DND-41 (cell line): Measurements from ENCODE around the gene S100A2.

Experiments
- ATAC-seq: fragments of 200-7000 bp; cut with Tn5 transposase; 3 replicates; pipeline ENCODE4 v1.9.1; 2021; ENCODE audit warnings: low read depth; ENCODE audit not compliant: insufficient read depth
- DNase-seq: peaks from one replicate; pipeline ENCODE4 v3.0.0-alpha.2; 2020
- H2AFZ ChIP-seq: 2 replicates; pipeline ENCODE4 v1.6.0; 2012; ENCODE audit warnings: low read depth, low read length
- H3K27ac ChIP-seq: 2 replicates; pipeline ENCODE4 v1.5.1; 2012; ENCODE audit warnings: low read length, inconsistent platforms
- H3K27me3 ChIP-seq: fragments of 200-600 bp; sonication (generic); 2 replicates; pipeline ENCODE4 v1.6.0; 2012; ENCODE audit warnings: low read length, mild to moderate bottlenecking, inconsistent platforms; ENCODE audit not compliant: insufficient read depth, poor library complexity
- H3K36me3 ChIP-seq: 2 replicates; pipeline ENCODE4 v1.5.1; 2012; ENCODE audit warnings: low read length, inconsistent platforms; ENCODE audit not compliant: insufficient read depth
- H3K4me1 ChIP-seq: 2 replicates; pipeline ENCODE4 v1.5.1; 2012; ENCODE audit warnings: mild to moderate bottlenecking, low read length; ENCODE audit not compliant: insufficient read depth
- H3K4me2 ChIP-seq: 2 replicates; pipeline ENCODE4 v1.6.0; 2012; ENCODE audit warnings: mild to moderate bottlenecking, moderate library complexity, low read length, inconsistent platforms; ENCODE audit not compliant: insufficient read depth
- H3K4me3 ChIP-seq, 2 experiments: fragments of 200-600 bp in 1 of 2; shearing (Covaris generic) in 1 of 2; 2 replicates each; pipeline ENCODE4 v1.5.1; 2012 to 2016; ENCODE audit warnings: inconsistent platforms in 2 of 2, low read length in 2 of 2, mild to moderate bottlenecking in 2 of 2, low read depth in 1 of 2, moderate library complexity in 1 of 2
- H3K79me2 ChIP-seq: 2 replicates; pipeline ENCODE4 v1.6.0; 2012; ENCODE audit warnings: low read length, inconsistent platforms; ENCODE audit not compliant: insufficient read depth
- H3K9ac ChIP-seq: 2 replicates; pipeline ENCODE4 v1.6.0; 2012; ENCODE audit warnings: low read depth, mild to moderate bottlenecking, inconsistent platforms, low read length, moderate library complexity
- H3K9me3 ChIP-seq: 2 replicates; pipeline ENCODE4 v1.5.1; 2012; ENCODE audit warnings: low read length, moderate library complexity, mild to moderate bottlenecking, inconsistent platforms; ENCODE audit not compliant: insufficient read depth, severe bottlenecking
- H4K20me1 ChIP-seq: 2 replicates; pipeline ENCODE4 v1.6.0; 2012; ENCODE audit warnings: low read length; ENCODE audit not compliant: insufficient read depth
- EZH2 ChIP-seq: IDR thresholded peaks from 3 replicates; pipeline ENCODE4 v1.6.1; 2012; ENCODE audit warnings: borderline replicate concordance, low read depth, mild to moderate bottlenecking, moderate library complexity, low read length, inconsistent platforms; ENCODE audit not compliant: severe bottlenecking
- TF ChIP-seq, protein P1 (sequence below): IDR thresholded peaks from 2 replicates; pipeline ENCODE4 v1.5.1; 2012; ENCODE audit warnings: borderline replicate concordance, low read length, moderate library complexity, mild to moderate bottlenecking; ENCODE audit not compliant: poor library complexity, severe bottlenecking; ENCODE audit errors: extremely low read depth

S100A2 gene

DNA sequence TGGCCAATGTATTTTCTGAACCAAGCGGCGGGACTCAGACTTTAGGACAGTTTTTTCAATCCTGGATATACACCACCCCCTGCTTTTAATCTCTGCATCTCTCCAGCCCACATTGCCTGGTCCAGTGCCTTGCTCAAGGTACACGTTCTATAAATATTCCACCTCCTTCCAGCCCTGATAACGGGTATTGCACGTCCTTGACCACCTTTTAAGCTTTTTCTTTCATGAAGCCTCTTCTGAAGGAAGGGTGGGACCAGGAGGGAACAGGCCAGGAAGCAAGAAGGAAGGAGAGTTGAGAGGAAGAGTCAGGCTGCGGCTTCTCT, 43.9 kb upstream of the S100A2 start:
- no peak overlapping the region for H3K27ac ChIP-seq
- no peaks in the 10 kb centered on the region for H3K27me3 ChIP-seq
- no peaks in the 10 kb centered on the region for H4K20me1 ChIP-seq
- no peak overlapping the region for H2AFZ ChIP-seq
- H3K4me3 ChIP-seq, result no peak overlapping the region
- DNase-seq (no peak), ATAC-seq (no peak)
- no peak overlapping the region for H3K4me2 ChIP-seq
- H3K9me3 ChIP-seq, result no peaks in the 10 kb centered on the region
- no peaks in the 10 kb centered on the region for H3K79me2 ChIP-seq
- H3K36me3 ChIP-seq, result no peaks in the 10 kb centered on the region
- TF ChIP-seq, protein P1, sequence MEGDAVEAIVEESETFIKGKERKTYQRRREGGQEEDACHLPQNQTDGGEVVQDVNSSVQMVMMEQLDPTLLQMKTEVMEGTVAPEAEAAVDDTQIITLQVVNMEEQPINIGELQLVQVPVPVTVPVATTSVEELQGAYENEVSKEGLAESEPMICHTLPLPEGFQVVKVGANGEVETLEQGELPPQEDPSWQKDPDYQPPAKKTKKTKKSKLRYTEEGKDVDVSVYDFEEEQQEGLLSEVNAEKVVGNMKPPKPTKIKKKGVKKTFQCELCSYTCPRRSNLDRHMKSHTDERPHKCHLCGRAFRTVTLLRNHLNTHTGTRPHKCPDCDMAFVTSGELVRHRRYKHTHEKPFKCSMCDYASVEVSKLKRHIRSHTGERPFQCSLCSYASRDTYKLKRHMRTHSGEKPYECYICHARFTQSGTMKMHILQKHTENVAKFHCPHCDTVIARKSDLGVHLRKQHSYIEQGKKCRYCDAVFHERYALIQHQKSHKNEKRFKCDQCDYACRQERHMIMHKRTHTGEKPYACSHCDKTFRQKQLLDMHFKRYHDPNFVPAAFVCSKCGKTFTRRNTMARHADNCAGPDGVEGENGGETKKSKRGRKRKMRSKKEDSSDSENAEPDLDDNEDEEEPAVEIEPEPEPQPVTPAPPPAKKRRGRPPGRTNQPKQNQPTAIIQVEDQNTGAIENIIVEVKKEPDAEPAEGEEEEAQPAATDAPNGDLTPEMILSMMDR, result no peak
- no peak for TF ChIP-seq EZH2
- no peaks in the 10 kb centered on the region for H3K4me1 ChIP-seq
- no peak overlapping the region for H3K9ac ChIP-seq

DNA sequence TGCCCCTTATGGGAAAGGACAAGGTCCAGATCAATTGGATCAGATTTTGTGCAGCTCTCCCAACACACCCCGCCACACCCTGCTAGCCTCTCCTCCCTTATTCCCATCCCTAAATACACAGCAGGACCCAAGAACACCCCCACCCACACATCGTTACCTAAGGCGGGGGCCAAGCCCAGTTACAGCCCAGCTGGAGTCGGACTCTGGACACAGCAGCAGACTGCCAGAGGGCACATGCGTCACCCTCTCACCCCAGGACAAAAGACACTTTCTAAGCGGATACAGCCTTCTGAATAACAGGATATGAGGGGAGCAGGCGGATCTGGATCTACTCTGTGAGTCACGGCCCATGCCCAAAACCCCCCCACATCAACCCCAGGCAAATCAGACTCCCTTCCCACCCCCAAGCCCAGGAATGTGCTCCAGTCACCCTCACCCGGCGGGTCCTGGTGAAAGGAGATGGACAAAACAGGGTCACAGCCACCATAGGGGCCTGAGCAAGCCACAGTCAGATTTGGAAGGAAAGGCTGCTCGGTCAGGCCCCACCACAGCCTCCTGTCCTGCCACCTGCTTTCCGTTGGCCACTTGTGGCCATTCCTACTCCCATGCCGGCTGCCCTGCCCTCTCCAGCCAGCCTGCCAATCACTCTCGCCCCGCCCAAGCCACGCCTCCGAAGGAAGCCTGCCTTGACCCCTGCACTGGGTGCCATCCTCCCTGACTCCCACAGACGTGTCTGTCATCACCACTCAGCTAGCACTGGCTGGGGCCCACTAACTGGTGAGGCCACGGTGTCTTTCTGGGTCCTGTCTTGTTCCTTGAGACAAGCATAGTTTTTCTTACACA, 43.3 kb upstream of the S100A2 start:
- ATAC-seq, result no peak
- Histone ChIP-seq H3K4me1 (no peaks in the 10 kb centered on the region), H3K9me3 (no peaks in the 10 kb centered on the region), H3K4me2 (no peak overlapping the region), H3K4me3 (no peak overlapping the region), H4K20me1 (no peaks in the 10 kb centered on the region), H3K9ac (no peak overlapping the region), H3K79me2 (no peaks in the 10 kb centered on the region), H2AFZ (no peak overlapping the region), H3K36me3 (no peaks in the 10 kb centered on the region), H3K27me3 (no peaks in the 10 kb centered on the region), H3K27ac (no peak overlapping the region)
- no peak for DNase-seq
- TF ChIP-seq, protein P1, result no peak
- TF ChIP-seq EZH2, result no peak

DNA sequence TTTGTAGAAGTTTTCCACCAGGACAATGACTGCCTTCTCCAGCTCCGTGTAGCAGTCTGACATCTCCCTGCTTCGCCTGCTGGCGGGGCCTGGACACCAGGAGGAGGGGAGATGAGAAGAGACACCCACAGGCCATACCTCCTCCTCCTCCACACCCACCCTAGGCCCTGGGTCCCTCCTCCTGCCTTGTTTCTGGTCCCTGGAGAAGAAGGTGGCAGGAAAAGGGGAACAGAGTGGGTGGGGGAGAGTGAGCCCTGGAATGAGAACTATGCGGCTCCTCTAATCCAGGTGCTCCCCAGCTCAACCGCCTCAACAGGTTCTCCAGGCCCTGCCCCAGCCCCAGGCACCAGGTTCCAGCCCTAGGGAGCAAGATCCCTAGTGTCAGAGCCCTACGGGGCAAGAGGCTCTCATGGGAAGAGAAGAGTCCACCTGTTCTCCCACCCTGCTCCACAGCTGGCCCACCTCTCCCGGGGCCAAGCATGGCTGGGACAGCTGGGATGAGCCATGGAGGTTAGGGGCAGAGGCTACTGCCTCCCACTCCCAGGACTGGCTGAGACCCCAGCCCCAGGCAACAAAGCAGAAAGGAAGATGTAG, 42.5 kb upstream of the S100A2 start:
- Histone ChIP-seq H2AFZ (no peak overlapping the region), H3K9ac (no peak overlapping the region), H3K4me3 (no peak overlapping the region), H3K4me1 (no peaks in the 10 kb centered on the region), H3K4me2 (no peak overlapping the region), H3K9me3 (no peaks in the 10 kb centered on the region), H3K79me2 (no peaks in the 10 kb centered on the region), H3K36me3 (no peaks in the 10 kb centered on the region), H4K20me1 (no peaks in the 10 kb centered on the region), H3K27ac (no peak overlapping the region), H3K27me3 (no peaks in the 10 kb centered on the region)
- DNase-seq (no peak), ATAC-seq (no peak)
- TF ChIP-seq, protein P1, result no peak
- no peak for TF ChIP-seq EZH2
